NOMO-1 (cell line): ENCODE results near the gene GAGE12G.
"Not testable (repeated sequence)": the region's sequence is repeated elsewhere in the genome, so short reads cannot be mapped to it uniquely, and the experiment has no call there.

Experiments used
- DNase-seq, 2 experiments: peaks; one replicate each; lab custom pipeline; 2025; ENCODE audit not compliant: unreplicated experiment in 2 of 2; lab: John Stamatoyannopoulos, UW

GAGE12G gene, protein sequence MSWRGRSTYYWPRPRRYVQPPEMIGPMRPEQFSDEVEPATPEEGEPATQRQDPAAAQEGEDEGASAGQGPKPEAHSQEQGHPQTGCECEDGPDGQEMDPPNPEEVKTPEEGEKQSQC

GRCh38 chrX:49570100-49570499, at the start of gene GAGE12G:
GAGE12G (plus strand) TSS chrX:49570400; CDS start chrX:49571555, 1,155 bp downstream.
- not testable (repeated sequence) for DNase-seq

- not testable (repeated sequence) for DNase-seq
Observed at GRCh38 chrX:49531877-49532276, 38.3 kb upstream of the GAGE12G start, which contains the start of gene GAGE12C. GAGE12C (plus strand) TSS chrX:49532177; CDS start chrX:49533332, 1,155 bp downstream.

DNA sequence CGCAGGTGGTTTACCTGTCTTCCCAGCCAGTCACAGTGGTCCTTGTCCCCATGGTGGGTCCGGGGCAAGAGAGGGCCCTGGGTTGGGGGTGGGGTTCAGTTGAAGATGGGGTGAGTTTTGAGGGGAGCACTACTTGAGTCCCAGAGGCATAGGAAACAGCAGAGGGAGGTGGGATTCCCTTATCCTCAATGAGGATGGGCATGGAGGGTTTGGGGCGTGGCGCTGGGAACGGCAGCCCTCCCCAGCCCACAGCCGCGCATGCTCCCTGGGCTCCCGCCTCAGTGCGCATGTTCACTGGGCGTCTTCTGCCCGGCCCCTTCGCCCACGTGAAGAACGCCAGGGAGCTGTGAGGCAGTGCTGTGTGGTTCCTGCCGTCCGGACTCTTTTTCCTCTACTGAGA, 28.8 kb upstream of the GAGE12G start, which contains the start of gene GAGE12D:
Gene GAGE12D, plus strand, starts transcription at position 301 of the 400 bp plus-strand sequence. CDS start 1,155 bp downstream, outside the sequence.
- not testable (repeated sequence) for DNase-seq

- not testable (repeated sequence) for DNase-seq
Observed at GRCh38 chrX:49550989-49551388, 19.2 kb upstream of the GAGE12G start, which contains the start of gene GAGE12E. GAGE12E (plus strand) TSS chrX:49551289; CDS start chrX:49552444, 1,155 bp downstream.

- not testable (repeated sequence) for DNase-seq
Observed at GRCh38 chrX:49560542-49560941, 9.7 kb upstream of the GAGE12G start, which contains the start of gene GAGE12F. GAGE12F (plus strand) TSS chrX:49560842; CDS start chrX:49561997, 1,155 bp downstream.

GRCh38 chrX:49568728-49569127, 1.5 kb upstream of the GAGE12G start:
- not testable (repeated sequence) for DNase-seq

DNA sequence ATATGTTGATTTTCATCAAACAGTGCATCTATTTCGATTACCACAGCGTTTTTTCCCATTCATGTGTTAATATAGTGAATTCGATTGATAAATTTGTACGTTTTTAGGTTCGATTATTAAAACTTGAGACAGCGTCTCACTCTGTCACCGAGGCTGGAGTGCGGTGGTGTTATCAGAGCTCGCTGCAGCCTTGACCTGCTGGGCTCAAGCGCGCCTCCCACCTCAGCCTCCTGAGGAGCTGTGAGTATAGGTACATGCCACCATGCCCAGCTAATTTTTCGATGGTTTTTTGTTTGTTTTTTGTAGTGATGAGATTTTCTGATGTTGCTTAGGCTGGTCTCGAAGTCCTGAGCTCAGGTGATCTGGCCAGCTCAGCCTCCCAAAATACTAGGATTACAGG, 1.0 kb upstream of the GAGE12G start:
- not testable (repeated sequence) for DNase-seq

DNA sequence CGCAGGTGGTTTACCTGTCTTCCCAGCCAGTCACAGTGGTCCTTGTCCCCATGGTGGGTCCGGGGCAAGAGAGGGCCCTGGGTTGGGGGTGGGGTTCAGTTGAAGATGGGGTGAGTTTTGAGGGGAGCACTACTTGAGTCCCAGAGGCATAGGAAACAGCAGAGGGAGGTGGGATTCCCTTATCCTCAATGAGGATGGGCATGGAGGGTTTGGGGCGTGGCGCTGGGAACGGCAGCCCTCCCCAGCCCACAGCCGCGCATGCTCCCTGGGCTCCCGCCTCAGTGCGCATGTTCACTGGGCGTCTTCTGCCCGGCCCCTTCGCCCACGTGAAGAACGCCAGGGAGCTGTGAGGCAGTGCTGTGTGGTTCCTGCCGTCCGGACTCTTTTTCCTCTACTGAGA, 9.4 kb downstream of the GAGE12G start, which contains the start of gene GAGE12H:
Gene GAGE12H, plus strand, starts transcription at position 301 of the 400 bp plus-strand sequence. CDS start 1,155 bp downstream, outside the sequence.
- DNase-seq = not testable (repeated sequence)

- DNase-seq = not testable (repeated sequence)
Observed at GRCh38 chrX:49589196-49589595, 19.0 kb downstream of the GAGE12G start, which contains the start of gene GAGE2A. GAGE2A (plus strand) TSS chrX:49589496; CDS start chrX:49590651, 1,155 bp downstream.

GRCh38 chrX:49589769-49590478, 19.7 kb downstream of the GAGE12G start:
- not testable (repeated sequence) for DNase-seq

- DNase-seq = not testable (repeated sequence)
Observed at GRCh38 chrX:49590488-49590887, 20.3 kb downstream of the GAGE12G start.

DNA sequence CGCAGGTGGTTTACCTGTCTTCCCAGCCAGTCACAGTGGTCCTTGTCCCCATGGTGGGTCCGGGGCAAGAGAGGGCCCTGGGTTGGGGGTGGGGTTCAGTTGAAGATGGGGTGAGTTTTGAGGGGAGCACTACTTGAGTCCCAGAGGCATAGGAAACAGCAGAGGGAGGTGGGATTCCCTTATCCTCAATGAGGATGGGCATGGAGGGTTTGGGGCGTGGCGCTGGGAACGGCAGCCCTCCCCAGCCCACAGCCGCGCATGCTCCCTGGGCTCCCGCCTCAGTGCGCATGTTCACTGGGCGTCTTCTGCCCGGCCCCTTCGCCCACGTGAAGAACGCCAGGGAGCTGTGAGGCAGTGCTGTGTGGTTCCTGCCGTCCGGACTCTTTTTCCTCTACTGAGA, 28.5 kb downstream of the GAGE12G start, which contains the start of gene GAGE1:
Gene GAGE1, plus strand, starts transcription at position 301 of the 400 bp plus-strand sequence. CDS start 1,155 bp downstream, outside the sequence.
- not testable (repeated sequence) for DNase-seq

GRCh38 chrX:49610718-49611310, 40.6 kb downstream of the GAGE12G start:
- no peak for DNase-seq

GRCh38 chrX:49618574-49618973, 48.4 kb downstream of the GAGE12G start:
- no peak for DNase-seq
